Measurements from ENCODE around the gene MACROD2. TPM values are rescaled to one million over a fixed set of nuclear protein-coding genes. Genes with fewer than 3 reads are reported as not detected.

MACROD2 gene
- total RNA-seq, 4 donors from 2014 or later, result 1.8 to 4.8 (median 2.9) TPM

DNA sequence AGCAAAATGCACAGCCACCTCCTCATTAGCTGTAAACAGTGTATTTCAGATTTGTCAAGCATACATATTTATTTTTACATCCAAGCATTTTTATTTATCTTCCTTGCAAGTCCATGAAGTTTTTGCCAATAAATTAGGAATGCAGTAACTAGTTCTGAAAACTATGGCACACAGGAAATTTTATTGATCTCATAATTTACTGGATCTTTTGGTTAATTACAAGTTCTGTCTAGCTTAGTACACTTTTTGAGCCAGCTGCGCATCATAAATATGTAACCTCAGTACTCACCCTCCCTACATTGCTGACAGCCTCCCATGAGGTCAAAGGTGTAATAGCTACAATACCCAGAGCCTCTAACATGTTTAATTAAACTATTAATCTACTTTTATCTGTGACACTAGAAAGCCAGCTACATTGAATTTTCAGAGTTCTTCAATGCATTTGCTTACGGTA is 1679.8 kb downstream of the MACROD2 start:
- H3K27me3 ChIP-seq, result no peaks in the 10 kb centered on the region
- H3K9me3 ChIP-seq, result no peaks in the 10 kb centered on the region
- intact Hi-C loops (cut with DNase I), result no loop called here
- H3K4me3 ChIP-seq, result no peak overlapping the region
- no peak overlapping the region for H3K27ac ChIP-seq
- no peak for TF ChIP-seq POLR2A (IDR thresholded peaks at IDR 0.05)
- TF ChIP-seq, protein P1, sequence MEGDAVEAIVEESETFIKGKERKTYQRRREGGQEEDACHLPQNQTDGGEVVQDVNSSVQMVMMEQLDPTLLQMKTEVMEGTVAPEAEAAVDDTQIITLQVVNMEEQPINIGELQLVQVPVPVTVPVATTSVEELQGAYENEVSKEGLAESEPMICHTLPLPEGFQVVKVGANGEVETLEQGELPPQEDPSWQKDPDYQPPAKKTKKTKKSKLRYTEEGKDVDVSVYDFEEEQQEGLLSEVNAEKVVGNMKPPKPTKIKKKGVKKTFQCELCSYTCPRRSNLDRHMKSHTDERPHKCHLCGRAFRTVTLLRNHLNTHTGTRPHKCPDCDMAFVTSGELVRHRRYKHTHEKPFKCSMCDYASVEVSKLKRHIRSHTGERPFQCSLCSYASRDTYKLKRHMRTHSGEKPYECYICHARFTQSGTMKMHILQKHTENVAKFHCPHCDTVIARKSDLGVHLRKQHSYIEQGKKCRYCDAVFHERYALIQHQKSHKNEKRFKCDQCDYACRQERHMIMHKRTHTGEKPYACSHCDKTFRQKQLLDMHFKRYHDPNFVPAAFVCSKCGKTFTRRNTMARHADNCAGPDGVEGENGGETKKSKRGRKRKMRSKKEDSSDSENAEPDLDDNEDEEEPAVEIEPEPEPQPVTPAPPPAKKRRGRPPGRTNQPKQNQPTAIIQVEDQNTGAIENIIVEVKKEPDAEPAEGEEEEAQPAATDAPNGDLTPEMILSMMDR (IDR thresholded peaks at IDR 0.05), result no peak
- no peaks in the 10 kb centered on the region for H3K36me3 ChIP-seq
- DNase-seq, result no peak
- no peaks in the 10 kb centered on the region for H3K4me1 ChIP-seq
- WGBS, 2 donors, result 91 to 98% methylated on average over 2 of the region's 2 CpGs

DNA sequence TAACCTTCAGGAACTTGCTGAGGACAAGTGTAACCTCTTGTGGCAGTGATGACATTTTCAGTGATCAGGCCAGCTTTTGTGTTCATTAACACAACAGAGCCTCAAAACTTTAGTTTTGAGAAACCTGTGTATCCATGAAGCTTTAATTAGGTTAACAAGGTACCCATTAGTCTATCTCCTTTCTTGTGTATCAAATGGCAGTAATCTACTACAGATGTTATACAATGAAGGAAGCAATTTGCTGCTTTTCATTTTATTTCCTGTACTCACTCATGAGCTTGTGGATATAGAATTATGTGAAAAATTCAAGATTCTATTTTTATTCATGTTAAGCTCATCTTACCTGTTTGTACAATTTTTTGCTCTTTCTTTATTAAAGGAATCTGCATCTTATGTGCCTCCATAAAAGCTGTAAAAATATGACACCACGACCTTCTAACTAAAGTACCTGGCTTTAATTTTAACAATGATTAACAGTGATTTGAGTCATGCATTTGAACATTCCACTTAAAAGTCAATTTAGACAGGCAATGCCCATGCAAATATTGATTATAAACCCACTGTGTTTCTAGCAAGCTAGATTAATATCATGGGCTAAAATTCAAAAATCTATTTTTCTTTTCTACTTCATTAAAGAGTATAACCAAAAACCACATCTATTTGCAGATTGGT is 1680.6 kb downstream of the MACROD2 start:
- Histone ChIP-seq H3K9me3 (no peaks in the 10 kb centered on the region), H3K27ac (no peak overlapping the region), H3K4me3 (no peak overlapping the region), H3K36me3 (no peaks in the 10 kb centered on the region), H3K4me1 (no peaks in the 10 kb centered on the region), H3K27me3 (no peaks in the 10 kb centered on the region)
- intact Hi-C loops (cut with DNase I), result no loop called here
- WGBS, 2 donors, result 48% methylated on average over 1 of the region's 1 CpG
- DNase-seq, result no peak
- TF ChIP-seq, protein P1 (IDR thresholded peaks at IDR 0.05), result no peak
- TF ChIP-seq POLR2A (IDR thresholded peaks at IDR 0.05), result no peak

DNA sequence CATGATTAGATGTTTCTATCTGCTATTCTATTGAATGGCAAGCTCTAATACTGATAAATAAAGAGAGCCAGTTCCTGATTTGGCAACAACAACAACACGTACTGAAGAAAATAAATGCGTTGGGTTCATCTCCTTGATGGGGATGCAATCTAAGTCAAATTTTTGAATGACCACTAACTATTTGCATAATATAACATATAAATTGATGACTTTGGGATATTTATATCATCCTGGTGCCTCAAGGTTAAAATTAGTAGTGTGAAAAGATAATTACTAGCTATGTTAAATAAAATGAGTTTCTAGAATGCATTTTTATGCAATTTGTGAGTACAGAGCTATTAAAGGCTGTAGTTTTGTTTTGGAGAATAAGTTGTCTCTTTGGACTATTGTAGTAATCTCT is 1681.5 kb downstream of the MACROD2 start:
- intact Hi-C loops (cut with DNase I), result no loop called here
- Histone ChIP-seq H3K4me3 (no peak overlapping the region), H3K27me3 (no peaks in the 10 kb centered on the region), H3K9me3 (no peaks in the 10 kb centered on the region), H3K4me1 (no peaks in the 10 kb centered on the region), H3K27ac (no peak overlapping the region), H3K36me3 (no peaks in the 10 kb centered on the region)
- DNase-seq, result no peak
- TF ChIP-seq, protein P1 (IDR thresholded peaks at IDR 0.05), result no peak
- no peak for TF ChIP-seq POLR2A (IDR thresholded peaks at IDR 0.05)
- WGBS, 2 donors, result 89 to 92% methylated on average over 2 of the region's 2 CpGs

DNA sequence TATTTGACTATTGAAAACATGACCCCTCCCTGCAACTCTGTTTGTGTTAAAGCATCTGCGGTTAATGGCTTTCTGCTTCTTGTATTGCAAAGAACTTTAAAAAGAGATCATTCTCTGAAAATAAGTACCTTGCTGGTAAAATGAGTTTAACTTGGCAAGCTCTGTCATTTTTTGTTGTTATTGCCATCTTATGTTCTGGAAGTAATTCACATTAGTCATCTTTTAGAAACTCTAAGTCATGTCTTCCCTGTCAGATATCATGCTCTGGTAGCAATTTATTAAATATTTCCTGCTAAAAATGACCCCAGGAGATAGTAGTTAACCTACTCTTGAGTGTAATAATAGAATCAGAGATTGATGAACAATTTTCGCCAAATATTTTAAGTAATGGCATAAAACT is 1687.4 kb downstream of the MACROD2 start:
- Histone ChIP-seq H3K9me3 (no peaks in the 10 kb centered on the region), H3K4me3 (no peak overlapping the region), H3K36me3 (no peaks in the 10 kb centered on the region), H3K4me1 (no peaks in the 10 kb centered on the region), H3K27me3 (no peaks in the 10 kb centered on the region), H3K27ac (no peak overlapping the region)
- intact Hi-C loops (cut with DNase I), result no loop called here
- 46 to 60% methylated on average over 2 of the region's 2 CpGs for WGBS, 2 donors
- TF ChIP-seq, protein P1 (IDR thresholded peaks at IDR 0.05), result no peak
- no peak for TF ChIP-seq POLR2A (IDR thresholded peaks at IDR 0.05)
- no peak for DNase-seq

DNA sequence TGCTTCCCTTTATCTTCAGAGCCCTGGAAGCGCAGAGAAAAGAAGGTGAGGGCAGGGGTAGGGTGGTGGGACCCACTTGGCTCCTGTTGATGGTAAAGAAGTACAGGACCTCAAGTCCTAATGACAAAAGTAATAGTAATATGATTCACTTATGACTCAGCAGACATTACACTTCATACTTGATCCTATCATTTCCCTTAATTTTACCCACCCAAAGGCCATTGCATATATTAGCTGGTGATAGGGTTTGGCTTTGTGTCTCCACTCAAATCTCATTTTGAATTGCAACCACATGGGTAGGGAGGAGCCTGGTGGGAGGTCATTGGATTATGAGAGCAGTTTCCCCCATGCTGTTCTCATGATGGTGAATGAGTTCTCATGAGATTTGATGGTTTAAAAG is 1697.3 kb downstream of the MACROD2 start:
- intact Hi-C loops (cut with DNase I), result no loop called here
- WGBS, 2 donors, result 89 to 100% methylated on average over 1 of the region's 1 CpG
- DNase-seq, result no peak

More for the DNA sequence above, 1697.3 kb downstream of the MACROD2 start:
- no peak overlapping the region for H3K4me3 ChIP-seq
- H3K4me1 ChIP-seq, result no peaks in the 10 kb centered on the region
- H3K27me3 ChIP-seq, result no peaks in the 10 kb centered on the region
- no peak overlapping the region for H3K27ac ChIP-seq
- H3K36me3 ChIP-seq, result no peaks in the 10 kb centered on the region
- no peak for TF ChIP-seq POLR2A (IDR thresholded peaks at IDR 0.05)
- TF ChIP-seq, protein P1 (IDR thresholded peaks at IDR 0.05), result no peak
- no peaks in the 10 kb centered on the region for H3K9me3 ChIP-seq
